ENCODE measurements around the gene INPP5J.

DNA sequence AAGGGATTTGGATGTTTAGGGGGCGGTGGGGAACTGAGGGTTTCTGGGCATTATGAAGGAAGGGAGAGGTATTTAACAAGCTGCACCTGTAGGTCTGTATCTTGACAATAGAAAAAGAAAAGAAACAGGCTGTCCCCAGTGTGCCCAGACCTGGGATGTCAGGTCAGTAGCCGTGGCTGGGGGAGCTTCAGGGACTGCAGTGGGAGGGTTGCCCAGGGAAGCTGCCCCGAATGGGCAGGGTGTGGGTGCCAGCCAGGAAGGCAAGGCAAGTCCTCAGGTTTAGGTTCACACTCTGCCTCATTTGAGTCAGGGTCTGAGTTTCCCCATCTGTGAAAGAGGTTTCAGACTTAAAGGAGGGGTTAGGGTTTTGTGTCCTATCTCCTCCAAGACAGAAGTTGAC lies 1.5 kb downstream of the INPP5J start:
- TF ChIP-seq, protein P1, sequence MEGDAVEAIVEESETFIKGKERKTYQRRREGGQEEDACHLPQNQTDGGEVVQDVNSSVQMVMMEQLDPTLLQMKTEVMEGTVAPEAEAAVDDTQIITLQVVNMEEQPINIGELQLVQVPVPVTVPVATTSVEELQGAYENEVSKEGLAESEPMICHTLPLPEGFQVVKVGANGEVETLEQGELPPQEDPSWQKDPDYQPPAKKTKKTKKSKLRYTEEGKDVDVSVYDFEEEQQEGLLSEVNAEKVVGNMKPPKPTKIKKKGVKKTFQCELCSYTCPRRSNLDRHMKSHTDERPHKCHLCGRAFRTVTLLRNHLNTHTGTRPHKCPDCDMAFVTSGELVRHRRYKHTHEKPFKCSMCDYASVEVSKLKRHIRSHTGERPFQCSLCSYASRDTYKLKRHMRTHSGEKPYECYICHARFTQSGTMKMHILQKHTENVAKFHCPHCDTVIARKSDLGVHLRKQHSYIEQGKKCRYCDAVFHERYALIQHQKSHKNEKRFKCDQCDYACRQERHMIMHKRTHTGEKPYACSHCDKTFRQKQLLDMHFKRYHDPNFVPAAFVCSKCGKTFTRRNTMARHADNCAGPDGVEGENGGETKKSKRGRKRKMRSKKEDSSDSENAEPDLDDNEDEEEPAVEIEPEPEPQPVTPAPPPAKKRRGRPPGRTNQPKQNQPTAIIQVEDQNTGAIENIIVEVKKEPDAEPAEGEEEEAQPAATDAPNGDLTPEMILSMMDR (IDR thresholded peaks at IDR 0.05 in 8 of 11, conservative IDR thresholded peaks at IDR 0.05 in 3 of 11), result no peak
- no peak for TF ChIP-seq POLR2AphosphoS5 (IDR thresholded peaks at IDR 0.05)

Measured in spleen (tissue), 7 donors.